Stimulated activated CD4-positive, alpha-beta T cell treated with anti-CD3 and anti-CD28 coated beads, Interleukin-1b, Interleukin-23, amount 100 ng/mL, for 1 hour (primary cell): ENCODE data around the gene SESN1.

ENCODE experiments used
- DNase-seq, 2 donors: peaks; one replicate each; pipeline ENCODE4 v3.0.0-alpha.2; 2020; ENCODE audit warnings: low read depth in 2 of 2

Gene SESN1

GRCh38 chr6:109029313-109029712 lies 65.3 kb downstream of the SESN1 start:
- no peak for DNase-seq

GRCh38 chr6:109028439-109028838 lies 66.2 kb downstream of the SESN1 start:
- no peak for DNase-seq

GRCh38 chr6:109027964-109028363 lies 66.7 kb downstream of the SESN1 start:
- no peak for DNase-seq

GRCh38 chr6:109025639-109026038 lies 69.0 kb downstream of the SESN1 start:
- no peak for DNase-seq

- DNase-seq = no peak
Measured at GRCh38 chr6:109024784-109025183, 69.9 kb downstream of the SESN1 start.

- DNase-seq = no peak
Measured at GRCh38 chr6:109024368-109024767, 70.3 kb downstream of the SESN1 start.

GRCh38 chr6:109023356-109023925 lies 71.2 kb downstream of the SESN1 start:
- DNase-seq = no peak

GRCh38 chr6:109021870-109022269 lies 72.8 kb downstream of the SESN1 start:
- no peak for DNase-seq

- DNase-seq = no peak
Measured at GRCh38 chr6:109019911-109020310, 74.7 kb downstream of the SESN1 start.

GRCh38 chr6:109015176-109015575 lies 79.5 kb downstream of the SESN1 start:
- no peak for DNase-seq

GRCh38 chr6:109014606-109015005 lies 80.0 kb downstream of the SESN1 start:
- DNase-seq = no peak

GRCh38 chr6:109013656-109014305 lies 80.9 kb downstream of the SESN1 start:
- no peak for DNase-seq

- no peak for DNase-seq
Measured at GRCh38 chr6:109010705-109011102, 83.9 kb downstream of the SESN1 start.

GRCh38 chr6:109009962-109010704 lies 84.5 kb downstream of the SESN1 start:
- DNase-seq = no peak

GRCh38 chr6:109009236-109009961 lies 85.2 kb downstream of the SESN1 start:
- DNase-seq = peak; percentile 63 to 79

- DNase-seq = no peak
Measured at GRCh38 chr6:109008537-109009235, 86.0 kb downstream of the SESN1 start.

- no peak for DNase-seq
Measured at GRCh38 chr6:109008054-109008453, 86.6 kb downstream of the SESN1 start.

- no peak for DNase-seq
Measured at GRCh38 chr6:109007521-109007920, 87.1 kb downstream of the SESN1 start.

- DNase-seq = no peak
Measured at GRCh38 chr6:109006818-109007217, 87.8 kb downstream of the SESN1 start.

GRCh38 chr6:109002882-109003281 lies 91.8 kb downstream of the SESN1 start:
- DNase-seq = no peak

GRCh38 chr6:109002051-109002697 lies 92.5 kb downstream of the SESN1 start:
- no peak for DNase-seq
